ENCODE results near the gene ERAP2. TPM values are rescaled to one million over a fixed set of nuclear protein-coding genes. Genes with fewer than 3 reads are reported as not detected.

ERAP2 gene
- total and polyA plus RNA-seq, 10 of the 15 experiments (the other 5 are each of a cell fraction or from before 2014, with no cell fraction given): 4.0 to 28.7 (median 11.7) TPM

- no peak for TF ChIP-seq USF2 (IDR thresholded peaks at IDR 0.05; ENCODE audit: borderline replicate concordance, low read depth, low read length)
Observed at GRCh38 chr5:96905864-96906263, 29.6 kb downstream of the ERAP2 start (continued).

- BruUV-seq (replicated peaks): no TSS peak
- in situ Hi-C loops (cut with MboI) (no loop called here), intact Hi-C loops (cut with micrococcal nuclease; ENCODE audit: unreplicated experiment) (no loop called here)
- WGBS (ENCODE audit: insufficient coverage, insufficient replicate concordance, low lambda C conversion rate, missing lambda C conversion rate): 98% methylated on average over 4 of the region's 4 CpGs
- Histone ChIP-seq H2AFZ (ENCODE audit: control insufficient read depth, low read depth, low read length) (no peak overlapping the region), H3K4me1 (ENCODE audit: control insufficient read depth, insufficient read depth, low read length) (peaks cover 3% of the 10 kb centered on the region; the same call in 1 of the 2 replicates), H3K4me2 (ENCODE audit: control insufficient read depth, insufficient read depth) (no peak overlapping the region), H3K9ac (ENCODE audit: control insufficient read depth, insufficient read depth, low read length) (no peak overlapping the region), H3K79me2 (ENCODE audit: control insufficient read depth, insufficient read depth, low read length) (no peaks in the 10 kb centered on the region), H3K4me3 (no peak overlapping the region), H3K9me3 (replicated peaks; ENCODE audit: control insufficient read depth, insufficient read depth, low read length) (no peaks in the 10 kb centered on the region), H3K36me3 (ENCODE audit: control insufficient read depth in 2 of 2, insufficient read depth in 2 of 2, low read length in 1 of 2) (peaks cover 0 to 24% of the 10 kb centered on the region in 2 experiments; a peak in 3 of 4 replicates), H3K27me3 (replicated peaks in 1 of 2; ENCODE audit: control insufficient read depth in 2 of 2, insufficient read depth in 2 of 2, low read length in 1 of 2) (no peaks in the 10 kb centered on the region), H4K20me1 (ENCODE audit: control insufficient read depth, insufficient read depth) (no peaks in the 10 kb centered on the region), H3K27ac (ENCODE audit: control insufficient read depth, insufficient read depth) (no peak overlapping the region)
- FAIRE-seq (no peak), ATAC-seq (no peak), DNase-seq (ENCODE audit: low read depth, low spot score) (no peak)
- ChIA-PET SMC1A (ENCODE audit: uncharacterized antibody, unreplicated experiment) (interaction anchor here (0.9 to 2.2 kb wide), 4 partner anchors 10 to 88 kb away, joined by 3 to 6 read pairs (median 4); no protein-coding TSS in a partner anchor), CTCF (interaction anchor here (1.0 to 3.1 kb wide), 3 partner anchors 12 to 157 kb away, joined by 3 to 12 read pairs (median 12); no protein-coding TSS in a partner anchor), POLR2A (no interaction called here), RAD21 (ENCODE audit: unreplicated experiment) (no interaction called here)
- TF ChIP-seq PAX8 (IDR thresholded peaks at IDR 0.05): no peak
- no peak for TF ChIP-seq USF2 (IDR thresholded peaks at IDR 0.05; ENCODE audit: borderline replicate concordance, low read depth, low read length)
- TF ChIP-seq RFX5 (IDR thresholded peaks at IDR 0.05; ENCODE audit: low read depth, low read length): no peak
- TF ChIP-seq ZNF217 (IDR thresholded peaks at IDR 0.05): no peak
- no peak for TF ChIP-seq JUNB (IDR thresholded peaks at IDR 0.05)
- no peak for TF ChIP-seq FOS (IDR thresholded peaks at IDR 0.05; ENCODE audit: borderline replicate concordance, extremely low read depth, insufficient read length)
- no peak for TF ChIP-seq ZBTB33 (IDR thresholded peaks at IDR 0.05)
- no peak for TF ChIP-seq HSF1 (IDR thresholded peaks at IDR 0.05; ENCODE audit: low read depth, low read length)
- TF ChIP-seq CTCF (IDR thresholded peaks at IDR 0.05 in 2 of 3, conservative IDR thresholded peaks at IDR 0.05 in 1 of 3; ENCODE audit: control insufficient read depth in 2 of 3, extremely low read depth in 1 of 3, insufficient read depth in 1 of 3, low read depth in 3 of 3, low read length in 3 of 3): no peak
Observed at GRCh38 chr5:96909003-96909402, 32.7 kb downstream of the ERAP2 start.

All from GM12878 (cell line).